ENCODE data around the gene OSBP2.

The OSBP2 gene

GRCh38 chr22:30806391-30806861 is 111.8 kb downstream of the OSBP2 start:
- CTCF ChIA-PET = interaction anchor here (1.2 kb wide), 1 partner anchor 44 kb away, joined by 4 read pairs; no protein-coding TSS in a partner anchor
- no peaks in the 10 kb centered on the region for H3K36me3 Mint-ChIP-seq
- H3K4me1 Mint-ChIP-seq = peaks cover 5% of the 10 kb centered on the region
- no peak overlapping the region for H3K4me3 Mint-ChIP-seq
- H3K27me3 Mint-ChIP-seq = peaks cover 30% of the 10 kb centered on the region
- no peak overlapping the region for H3K27ac Mint-ChIP-seq
- no peaks in the 10 kb centered on the region for H3K9me3 Mint-ChIP-seq
- no peak for DNase-seq

DNA sequence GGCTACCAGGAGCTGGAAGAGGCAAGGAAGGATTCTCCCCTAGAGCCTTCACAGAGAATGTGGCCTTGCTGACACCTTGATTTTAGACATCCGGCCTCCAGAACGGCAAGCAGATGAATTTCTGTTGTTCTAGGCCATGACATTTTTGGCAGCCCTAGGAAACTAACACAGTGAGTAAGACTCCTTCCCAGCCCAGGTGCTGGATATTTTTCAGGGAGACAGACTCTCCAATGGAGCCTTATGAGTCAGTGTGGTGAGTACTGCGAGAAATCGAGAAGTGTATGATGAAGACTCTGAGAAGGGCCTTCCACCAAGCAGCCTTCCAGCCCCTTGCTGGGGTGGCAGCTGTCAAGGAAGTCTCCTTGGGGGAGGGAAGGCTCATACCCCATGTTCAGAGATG is 114.4 kb downstream of the OSBP2 start:
- no peak for DNase-seq
- peaks cover 4% of the 10 kb centered on the region for H3K27me3 Mint-ChIP-seq
- H3K36me3 Mint-ChIP-seq = no peaks in the 10 kb centered on the region
- H3K4me3 Mint-ChIP-seq = no peak overlapping the region
- H3K4me1 Mint-ChIP-seq = no peaks in the 10 kb centered on the region
- H3K9me3 Mint-ChIP-seq = no peaks in the 10 kb centered on the region
- H3K27ac Mint-ChIP-seq = no peak overlapping the region
- CTCF ChIA-PET = no interaction called here

GRCh38 chr22:30810105-30810504 is 115.4 kb downstream of the OSBP2 start:
- CTCF ChIA-PET = no interaction called here
- no peaks in the 10 kb centered on the region for H3K27me3 Mint-ChIP-seq
- H3K27ac Mint-ChIP-seq = no peak overlapping the region
- DNase-seq = no peak
- no peaks in the 10 kb centered on the region for H3K36me3 Mint-ChIP-seq
- no peak overlapping the region for H3K4me3 Mint-ChIP-seq
- H3K9me3 Mint-ChIP-seq = no peaks in the 10 kb centered on the region
- H3K4me1 Mint-ChIP-seq = no peaks in the 10 kb centered on the region

DNA sequence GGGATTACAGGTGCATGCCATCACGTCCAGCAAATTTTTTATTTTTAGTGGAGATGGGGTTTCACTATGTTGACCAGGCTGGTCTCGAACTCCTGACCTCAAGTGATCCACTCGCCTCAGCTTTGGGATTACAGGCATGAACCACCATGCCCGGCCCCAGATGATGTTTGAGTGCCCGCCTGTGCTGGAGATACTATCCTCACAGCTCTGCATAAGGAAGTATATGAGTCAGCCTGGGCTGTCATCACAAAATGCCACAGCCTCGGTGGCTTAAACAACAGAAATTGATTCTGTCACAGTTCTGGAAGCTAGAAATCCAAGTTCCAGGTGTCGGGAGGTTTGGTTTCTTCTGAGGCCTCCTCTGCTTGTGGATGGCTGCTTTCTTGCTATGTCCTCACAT is 119.3 kb downstream of the OSBP2 start:
- Mint-ChIP-seq H3K27me3 (peaks cover 9% of the 10 kb centered on the region), H3K27ac (no peak overlapping the region), H3K9me3 (no peaks in the 10 kb centered on the region), H3K36me3 (no peaks in the 10 kb centered on the region), H3K4me3 (no peak overlapping the region), H3K4me1 (no peaks in the 10 kb centered on the region)
- CTCF ChIA-PET = interaction anchor here (0.8 kb wide), 1 partner anchor 10 kb away, joined by 3 read pairs; no protein-coding TSS in a partner anchor
- DNase-seq = no peak

DNA sequence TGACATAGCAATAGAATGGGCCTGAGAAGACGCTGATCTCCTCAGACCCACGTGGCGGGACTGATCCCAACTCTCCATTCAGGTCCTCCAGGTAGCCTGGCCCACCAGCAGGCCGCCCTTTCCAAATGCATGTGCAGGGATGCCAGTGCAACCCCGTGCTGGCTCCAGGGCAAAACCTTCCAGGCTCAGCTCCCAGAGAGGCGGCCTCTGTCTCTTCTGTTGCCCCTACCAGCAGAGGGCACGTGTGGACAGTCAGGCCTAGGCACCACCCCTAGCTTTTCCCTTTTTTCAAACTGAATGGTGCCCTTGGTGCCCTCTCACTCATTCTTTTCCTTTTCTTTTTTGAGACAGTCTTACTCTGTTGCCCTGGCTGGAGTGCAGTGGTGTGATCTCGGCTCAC is 121.7 kb downstream of the OSBP2 start:
- H3K36me3 Mint-ChIP-seq = no peaks in the 10 kb centered on the region
- CTCF ChIA-PET = interaction anchor here (1.5 kb wide), 1 partner anchor 105 kb away, joined by 3 read pairs; no protein-coding TSS in a partner anchor
- no peak for DNase-seq
- peaks cover 2% of the 10 kb centered on the region for H3K4me1 Mint-ChIP-seq
- H3K27ac Mint-ChIP-seq = no peak overlapping the region
- H3K27me3 Mint-ChIP-seq = peaks cover 25% of the 10 kb centered on the region
- no peak overlapping the region for H3K4me3 Mint-ChIP-seq
- no peaks in the 10 kb centered on the region for H3K9me3 Mint-ChIP-seq

DNA sequence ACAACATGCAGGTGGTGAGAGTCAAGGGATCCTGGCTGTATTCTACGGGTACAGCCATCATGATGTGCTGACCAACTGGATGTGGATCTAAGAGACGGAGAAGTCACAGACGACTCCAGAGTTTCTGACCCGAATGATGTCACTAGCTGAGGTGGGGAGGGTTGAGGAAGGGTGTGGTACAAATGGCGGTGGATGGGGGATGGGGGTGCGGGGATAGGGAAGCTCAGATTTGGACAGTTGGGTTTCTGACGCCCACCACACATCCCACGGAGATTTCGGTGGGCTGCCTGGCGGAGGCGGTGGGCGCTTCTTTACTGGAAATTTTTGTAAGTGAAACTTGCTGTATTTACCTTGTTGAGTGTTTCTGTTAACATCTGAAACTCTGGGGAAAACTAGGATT is 126.7 kb downstream of the OSBP2 start:
- Mint-ChIP-seq H3K36me3 (no peaks in the 10 kb centered on the region), H3K27ac (no peak overlapping the region), H3K27me3 (peaks cover 69% of the 10 kb centered on the region), H3K4me1 (peaks cover 8% of the 10 kb centered on the region), H3K9me3 (no peaks in the 10 kb centered on the region), H3K4me3 (no peak overlapping the region)
- CTCF ChIA-PET = interaction anchor here (1.0 kb wide), 1 partner anchor 58 kb away, joined by 3 read pairs; no protein-coding TSS in a partner anchor
- no peak for DNase-seq

- no peak for DNase-seq
- Mint-ChIP-seq H3K9me3 (no peaks in the 10 kb centered on the region), H3K27ac (no peak overlapping the region), H3K27me3 (peaks cover 69% of the 10 kb centered on the region), H3K4me1 (peaks cover 8% of the 10 kb centered on the region), H3K36me3 (no peaks in the 10 kb centered on the region), H3K4me3 (peak overlapping the region; percentile 43)
- CTCF ChIA-PET = interaction anchor here (1.0 kb wide), 1 partner anchor 58 kb away, joined by 3 read pairs; no protein-coding TSS in a partner anchor
These were observed 127.2 kb downstream of the OSBP2 start for GRCh38 chr22:30821863-30822215.

DNA sequence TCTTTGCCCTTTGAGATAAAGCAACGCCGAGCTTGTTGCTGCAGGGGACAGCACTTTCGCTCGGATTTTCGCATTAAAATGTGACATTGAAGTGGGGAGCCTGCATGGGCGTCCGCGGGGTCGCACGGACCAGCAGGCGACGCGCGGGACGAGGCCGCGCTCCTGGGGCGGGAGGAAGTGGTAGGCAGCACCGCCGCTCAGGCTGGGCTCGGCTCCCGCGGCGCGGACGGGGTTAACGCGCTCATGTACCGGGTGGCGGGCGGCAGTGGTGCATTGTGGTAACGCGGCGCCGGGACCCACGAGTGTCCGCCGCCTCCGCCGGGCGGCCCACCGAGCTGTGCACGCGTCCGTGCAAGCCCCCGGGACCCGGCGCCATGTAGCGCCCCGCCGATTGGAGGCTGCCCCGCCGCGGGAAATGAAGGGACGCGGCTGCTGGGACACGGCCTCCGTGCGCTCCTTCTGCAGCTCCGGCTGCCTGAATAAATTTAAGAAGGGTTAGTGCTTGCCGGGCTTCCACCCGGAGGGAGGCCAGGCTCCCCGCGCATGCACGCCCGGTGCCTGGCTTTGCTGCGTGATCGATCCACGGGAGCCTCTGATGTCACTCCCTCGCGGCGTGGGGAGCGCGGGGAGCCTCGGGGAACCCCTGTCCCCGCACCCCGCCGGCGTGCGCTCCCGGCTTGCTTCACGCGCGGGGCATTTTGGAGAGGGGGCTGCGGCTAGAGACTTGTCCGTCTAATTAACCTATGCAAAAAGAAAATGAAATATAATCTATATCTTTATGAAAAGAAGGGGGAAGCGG is 127.7 kb downstream of the OSBP2 start:
- CTCF ChIA-PET = no interaction called here
- Mint-ChIP-seq H3K36me3 (no peaks in the 10 kb centered on the region), H3K9me3 (no peaks in the 10 kb centered on the region), H3K27ac (no peak overlapping the region), H3K4me3 (peak overlapping the region; percentile 43), H3K27me3 (peaks cover 65% of the 10 kb centered on the region), H3K4me1 (peaks cover 8% of the 10 kb centered on the region)
- DNase-seq = peak; percentile 34

- Mint-ChIP-seq H3K27me3 (peaks cover 70% of the 10 kb centered on the region), H3K9me3 (no peaks in the 10 kb centered on the region), H3K27ac (no peak overlapping the region), H3K4me3 (peak overlapping the region; percentile 37), H3K4me1 (peaks cover 8% of the 10 kb centered on the region), H3K36me3 (no peaks in the 10 kb centered on the region)
- no peak for DNase-seq
- CTCF ChIA-PET = no interaction called here
These were observed 128.3 kb downstream of the OSBP2 start for GRCh38 chr22:30823015-30823370.

- Mint-ChIP-seq H3K9me3 (no peaks in the 10 kb centered on the region), H3K27ac (no peak overlapping the region), H3K27me3 (peaks cover 64% of the 10 kb centered on the region), H3K4me3 (no peak overlapping the region), H3K4me1 (peaks cover 8% of the 10 kb centered on the region), H3K36me3 (no peaks in the 10 kb centered on the region)
- DNase-seq = no peak
- CTCF ChIA-PET = interaction anchor here (0.6 kb wide), 1 partner anchor 265 kb away, joined by 3 read pairs; no protein-coding TSS in a partner anchor
These were observed 129.4 kb downstream of the OSBP2 start for GRCh38 chr22:30824096-30824495.

GRCh38 chr22:30824711-30825110 is 130.0 kb downstream of the OSBP2 start:
- H3K4me1 Mint-ChIP-seq = peaks cover 8% of the 10 kb centered on the region
- no peak overlapping the region for H3K4me3 Mint-ChIP-seq
- DNase-seq = no peak
- CTCF ChIA-PET = interaction anchor here (0.6 kb wide), 1 partner anchor 265 kb away, joined by 3 read pairs; no protein-coding TSS in a partner anchor
- no peak overlapping the region for H3K27ac Mint-ChIP-seq
- peaks cover 62% of the 10 kb centered on the region for H3K27me3 Mint-ChIP-seq
- no peaks in the 10 kb centered on the region for H3K36me3 Mint-ChIP-seq
- no peaks in the 10 kb centered on the region for H3K9me3 Mint-ChIP-seq

- no peaks in the 10 kb centered on the region for H3K9me3 Mint-ChIP-seq
- peaks cover 55% of the 10 kb centered on the region for H3K27me3 Mint-ChIP-seq
- no peak overlapping the region for H3K4me3 Mint-ChIP-seq
- H3K36me3 Mint-ChIP-seq = no peaks in the 10 kb centered on the region
- H3K4me1 Mint-ChIP-seq = peaks cover 8% of the 10 kb centered on the region
- CTCF ChIA-PET = no interaction called here
- no peak overlapping the region for H3K27ac Mint-ChIP-seq
- no peak for DNase-seq
These were observed 131.2 kb downstream of the OSBP2 start for GRCh38 chr22:30825711-30826505.

DNA sequence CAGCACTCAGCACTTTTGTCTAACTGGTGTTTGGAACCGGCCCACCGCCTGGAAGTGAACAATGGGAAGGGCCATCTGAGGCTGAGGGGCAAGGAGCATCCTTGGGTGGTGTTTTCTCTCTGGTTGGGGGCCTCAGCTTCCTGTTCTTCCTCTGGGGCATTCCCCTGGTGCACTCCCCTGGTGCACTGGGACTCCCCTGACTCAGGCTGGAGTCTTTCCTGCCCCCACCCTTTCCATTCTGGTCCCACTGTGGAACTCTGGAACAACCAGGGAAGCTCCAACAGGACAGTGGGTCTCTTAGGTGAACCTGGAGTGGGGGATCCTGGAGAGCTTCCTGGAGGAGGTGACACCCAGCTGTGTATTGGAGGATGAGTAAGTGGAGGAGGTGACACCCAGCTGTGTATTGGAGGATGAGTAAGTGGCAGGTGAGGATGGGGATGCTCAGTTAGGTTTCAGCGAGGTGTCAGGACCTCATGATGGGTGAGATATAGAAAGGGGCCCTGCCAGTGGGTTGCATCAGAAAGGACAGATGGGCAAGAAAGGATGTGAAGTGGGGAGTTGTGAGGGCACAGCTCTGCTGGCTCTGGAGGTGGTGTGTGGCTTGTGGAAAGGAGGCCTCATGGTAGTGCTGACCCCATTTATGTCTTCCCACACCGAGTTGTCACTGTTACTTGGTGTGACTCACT is 132.1 kb downstream of the OSBP2 start:
- CTCF ChIA-PET = no interaction called here
- H3K4me3 Mint-ChIP-seq = no peak overlapping the region
- H3K27ac Mint-ChIP-seq = no peak overlapping the region
- H3K4me1 Mint-ChIP-seq = peaks cover 5% of the 10 kb centered on the region
- no peaks in the 10 kb centered on the region for H3K36me3 Mint-ChIP-seq
- no peaks in the 10 kb centered on the region for H3K9me3 Mint-ChIP-seq
- peaks cover 46% of the 10 kb centered on the region for H3K27me3 Mint-ChIP-seq
- no peak for DNase-seq

GRCh38 chr22:30827646-30828045 is 133.0 kb downstream of the OSBP2 start:
- Mint-ChIP-seq H3K36me3 (no peaks in the 10 kb centered on the region), H3K9me3 (no peaks in the 10 kb centered on the region), H3K4me3 (no peak overlapping the region), H3K4me1 (peaks cover 5% of the 10 kb centered on the region), H3K27me3 (peaks cover 37% of the 10 kb centered on the region), H3K27ac (no peak overlapping the region)
- DNase-seq = no peak
- CTCF ChIA-PET = no interaction called here

All from activated naive CD4-positive, alpha-beta T cell treated with anti-CD3 and anti-CD28 coated beads, Interleukin-2, amount 10 ng/mL, durations not matched to agents 7 days and 5 days (primary cell).